ENCODE measurements around the gene PRPS1.
"Not testable (repeated sequence)": the region's sequence is repeated elsewhere in the genome, so short reads cannot be mapped to it uniquely, and the experiment has no call there.

GRCh38 chrX:107668710-107669109 is 40.4 kb downstream of the PRPS1 start:
- TF ChIP-seq CTCF (IDR thresholded peaks at IDR 0.05; ENCODE audit: poor library complexity, severe bottlenecking); EZH2 (IDR thresholded peaks at IDR 0.05; ENCODE audit: borderline replicate concordance, insufficient read depth, low read length, poor library complexity, severe bottlenecking); POLR2AphosphoS5 (IDR thresholded peaks at IDR 0.05); RAD21 (conservative IDR thresholded peaks at IDR 0.05); EP300 (conservative IDR thresholded peaks at IDR 0.05; ENCODE audit: poor library complexity, severe bottlenecking); SMC3 (conservative IDR thresholded peaks at IDR 0.05; ENCODE audit: poor library complexity); REST (IDR thresholded peaks at IDR 0.05; ENCODE audit: borderline replicate concordance): not testable (repeated sequence)

Measured in neural cell (in vitro differentiated cells).